Peyer's patch (tissue), 4 donors: ENCODE data around the gene DCAF16. TPM values are rescaled to one million over a fixed set of nuclear protein-coding genes. Genes with fewer than 3 reads are reported as not detected.

Source experiments
- DNase-seq, 3 donors: peaks; one replicate each; pipeline ENCODE4 v3.0.0-alpha.2; 2017 to 2019
- H3K27ac ChIP-seq, 4 donors: fragments of 200-600 bp; sonication (generic); one replicate each; pipeline ENCODE4 v1.5.1; 2016 to 2019
- H3K27me3 ChIP-seq, 2 donors: fragments of 200-600 bp; sonication (generic); one replicate each; pipeline ENCODE4 v1.5.1; 2019
- H3K36me3 ChIP-seq, 3 donors: fragments of 200-600 bp; sonication (generic); one replicate each; pipeline ENCODE4 v1.5.1; 2016 to 2019
- H3K4me1 ChIP-seq, 4 donors: fragments of 200-600 bp; sonication (generic); one replicate each; pipeline ENCODE4 v1.5.1; 2016 to 2019
- H3K4me3 ChIP-seq, 4 donors: fragments of 200-600 bp; sonication (generic); 1 replicate in 3 of 4; 2 replicates in 1 of 4; pipeline ENCODE4 v1.5.1; 2016 to 2019; ENCODE audit warnings: mild to moderate bottlenecking in 1 of 4
- H3K9me3 ChIP-seq, 4 donors: fragments of 200-600 bp; sonication (generic); one replicate each; pipeline ENCODE4 v1.5.1; 2016 to 2019; ENCODE audit warnings: mild to moderate bottlenecking in 1 of 4
- POLR2A ChIP-seq, 2 donors: fragments of 450-650 bp; IDR thresholded peaks; one replicate each; pipeline ENCODE4 v1.5.1; 2017; ENCODE audit warnings: antibody characterized with exemption in 2 of 2, mild to moderate bottlenecking in 2 of 2, moderate library complexity in 2 of 2
- total RNA-seq, 4 donors: library from RNA; depleted of rRNA; stranded (reverse); fragments of >200 nt; gene quantifications; one replicate each; pipeline ENCODE4 v1.1.0, GENCODE V29; 2016
- TF ChIP-seq, protein P1 (sequence below), 6 experiments: fragments of 450-650 bp in 4 of 6; fragments of 200-600 bp in 2 of 6; sonication (generic) in 1 of 6; IDR thresholded peaks; one replicate each; pipeline ENCODE4 v1.5.1; 2017 to 2019; ENCODE audit warnings: antibody characterized with exemption in 6 of 6, mild to moderate bottlenecking in 3 of 6, moderate library complexity in 1 of 6

The DCAF16 gene
- total RNA-seq, 4 donors from 2014 or later: 15.1 to 21.7 (median 20.9) TPM

DNA sequence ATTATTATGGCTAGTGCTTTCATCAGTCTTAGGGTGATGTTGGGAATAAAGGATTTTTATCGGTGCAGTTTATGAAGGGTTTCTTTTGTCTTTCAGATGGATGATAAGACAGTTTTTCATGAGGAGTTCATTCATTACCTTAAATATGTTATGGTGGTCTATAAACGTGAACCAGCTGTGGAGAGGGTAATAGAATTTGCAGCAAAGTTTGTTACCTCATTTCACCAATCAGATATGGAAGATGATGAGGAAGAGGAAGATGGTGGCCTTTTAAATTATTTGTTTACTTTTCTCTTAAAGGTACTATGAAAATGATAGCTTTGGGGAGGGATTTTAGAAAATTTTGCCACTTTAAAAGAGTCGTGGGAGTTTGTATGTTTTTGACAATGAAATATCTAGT, 1.6 kb upstream of the DCAF16 start:
- no peaks in the 10 kb centered on the region for H3K36me3 ChIP-seq
- TF ChIP-seq, protein P1, sequence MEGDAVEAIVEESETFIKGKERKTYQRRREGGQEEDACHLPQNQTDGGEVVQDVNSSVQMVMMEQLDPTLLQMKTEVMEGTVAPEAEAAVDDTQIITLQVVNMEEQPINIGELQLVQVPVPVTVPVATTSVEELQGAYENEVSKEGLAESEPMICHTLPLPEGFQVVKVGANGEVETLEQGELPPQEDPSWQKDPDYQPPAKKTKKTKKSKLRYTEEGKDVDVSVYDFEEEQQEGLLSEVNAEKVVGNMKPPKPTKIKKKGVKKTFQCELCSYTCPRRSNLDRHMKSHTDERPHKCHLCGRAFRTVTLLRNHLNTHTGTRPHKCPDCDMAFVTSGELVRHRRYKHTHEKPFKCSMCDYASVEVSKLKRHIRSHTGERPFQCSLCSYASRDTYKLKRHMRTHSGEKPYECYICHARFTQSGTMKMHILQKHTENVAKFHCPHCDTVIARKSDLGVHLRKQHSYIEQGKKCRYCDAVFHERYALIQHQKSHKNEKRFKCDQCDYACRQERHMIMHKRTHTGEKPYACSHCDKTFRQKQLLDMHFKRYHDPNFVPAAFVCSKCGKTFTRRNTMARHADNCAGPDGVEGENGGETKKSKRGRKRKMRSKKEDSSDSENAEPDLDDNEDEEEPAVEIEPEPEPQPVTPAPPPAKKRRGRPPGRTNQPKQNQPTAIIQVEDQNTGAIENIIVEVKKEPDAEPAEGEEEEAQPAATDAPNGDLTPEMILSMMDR (IDR thresholded peaks at IDR 0.05): no peak
- TF ChIP-seq POLR2A (IDR thresholded peaks at IDR 0.05): no peak
- H3K27me3 ChIP-seq: no peaks in the 10 kb centered on the region
- no peaks in the 10 kb centered on the region for H3K9me3 ChIP-seq
- peaks cover 0 to 32% (median 13%) of the 10 kb centered on the region in 4 donors for H3K4me1 ChIP-seq
- H3K27ac ChIP-seq: no peak overlapping the region
- no peak for DNase-seq
- H3K4me3 ChIP-seq: peak overlapping the region in 1 of 4 donors; percentile 83

DNA sequence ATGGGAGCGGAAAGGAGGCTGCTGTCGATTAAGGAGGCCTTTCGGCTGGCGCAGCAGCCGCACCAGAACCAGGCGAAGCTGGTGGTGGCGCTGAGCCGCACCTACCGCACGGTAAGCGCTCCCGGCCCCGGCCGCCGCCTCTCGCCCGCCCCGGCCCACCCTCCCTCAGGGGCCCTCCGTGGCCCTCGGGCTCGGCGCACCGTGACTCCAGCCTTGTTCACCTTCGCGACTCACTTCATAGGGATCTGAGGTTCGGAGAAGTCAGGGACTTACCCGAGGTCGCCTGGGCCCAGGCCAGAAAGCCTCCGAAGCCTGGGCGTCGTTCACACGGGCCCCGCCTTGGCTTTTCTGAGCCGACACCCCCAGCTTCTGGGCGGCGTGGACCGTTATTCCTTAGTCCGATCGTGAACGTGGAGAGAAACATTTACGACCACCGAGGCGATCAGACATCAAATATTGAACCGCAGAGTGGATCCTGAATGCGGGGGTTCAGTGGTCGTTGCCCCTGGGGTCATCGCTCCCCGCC, 584 bp upstream of the DCAF16 start:
- no peaks in the 10 kb centered on the region for H3K27me3 ChIP-seq
- H3K4me1 ChIP-seq: peaks cover 0 to 41% (median 15%) of the 10 kb centered on the region in 4 donors
- peak overlapping the region in 3 of 4 donors; percentile 55 to 96 (median 88) for H3K27ac ChIP-seq
- H3K36me3 ChIP-seq: no peaks in the 10 kb centered on the region
- DNase-seq: peak in 1 of 3 donors; percentile 52
- peak overlapping the region; percentile 67 to 85 (median 79) for H3K4me3 ChIP-seq
- TF ChIP-seq POLR2A (IDR thresholded peaks at IDR 0.05): no peak
- TF ChIP-seq, protein P1 (IDR thresholded peaks at IDR 0.05): no peak
- H3K9me3 ChIP-seq: no peaks in the 10 kb centered on the region

DNA sequence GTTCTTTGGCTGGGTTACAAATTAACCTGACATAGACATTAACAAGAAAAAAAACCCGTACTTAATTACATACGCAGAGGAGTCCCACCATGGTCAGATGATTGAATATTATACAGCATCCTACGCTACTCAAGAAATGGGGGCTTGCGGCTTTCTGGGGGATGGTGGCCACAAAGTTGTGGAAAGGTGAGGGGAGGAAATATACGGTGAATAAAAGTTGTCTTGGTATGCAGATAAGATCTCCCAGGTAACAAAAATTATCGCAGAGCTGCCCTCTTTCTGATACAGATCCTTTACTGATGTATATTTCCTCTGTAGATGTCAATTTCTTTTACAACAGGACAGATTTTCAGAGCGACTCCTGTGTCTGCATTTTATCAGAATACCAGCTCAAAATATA, 890 bp downstream of the DCAF16 start:
- no peaks in the 10 kb centered on the region for H3K9me3 ChIP-seq
- H3K27me3 ChIP-seq: no peaks in the 10 kb centered on the region
- H3K4me3 ChIP-seq: peak overlapping the region; percentile 67 to 85 (median 79)
- no peak for DNase-seq
- H3K4me1 ChIP-seq: peaks cover 0 to 41% (median 15%) of the 10 kb centered on the region in 4 donors
- peaks cover 0 to 4% (median 0%) of the 10 kb centered on the region in 3 donors for H3K36me3 ChIP-seq
- TF ChIP-seq, protein P1 (IDR thresholded peaks at IDR 0.05): no peak
- TF ChIP-seq POLR2A (IDR thresholded peaks at IDR 0.05): no peak
- H3K27ac ChIP-seq: peak overlapping the region; percentile 88 to 98 (median 94)

DNA sequence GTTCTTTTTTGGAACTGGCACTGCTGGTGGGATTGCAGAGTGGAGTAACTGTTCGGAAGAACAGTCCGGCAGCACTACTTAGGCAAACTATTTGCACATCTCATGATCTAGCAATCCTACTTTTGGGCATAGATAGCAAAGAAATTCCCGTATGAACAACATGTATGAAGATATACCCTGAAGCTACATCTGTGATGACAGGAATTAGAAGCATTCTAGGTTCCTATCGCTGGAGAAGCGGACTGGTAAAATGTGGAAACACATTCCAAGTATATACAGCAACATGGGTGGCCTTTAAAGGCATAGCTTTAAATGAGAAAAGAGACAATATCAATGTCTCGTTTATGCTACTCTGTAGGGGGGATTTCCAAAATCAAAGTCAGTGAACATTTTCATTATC, 3.1 kb downstream of the DCAF16 start:
- H3K9me3 ChIP-seq: no peaks in the 10 kb centered on the region
- peaks cover 0 to 26% (median 0%) of the 10 kb centered on the region in 3 donors for H3K36me3 ChIP-seq
- peaks cover 0 to 41% (median 15%) of the 10 kb centered on the region in 4 donors for H3K4me1 ChIP-seq
- TF ChIP-seq POLR2A (IDR thresholded peaks at IDR 0.05): no peak
- TF ChIP-seq, protein P1 (IDR thresholded peaks at IDR 0.05): no peak
- no peak for DNase-seq
- peak overlapping the region in 2 of 4 donors; percentile 9 to 83 for H3K4me3 ChIP-seq
- no peak overlapping the region for H3K27ac ChIP-seq
- H3K27me3 ChIP-seq: no peaks in the 10 kb centered on the region

DNA sequence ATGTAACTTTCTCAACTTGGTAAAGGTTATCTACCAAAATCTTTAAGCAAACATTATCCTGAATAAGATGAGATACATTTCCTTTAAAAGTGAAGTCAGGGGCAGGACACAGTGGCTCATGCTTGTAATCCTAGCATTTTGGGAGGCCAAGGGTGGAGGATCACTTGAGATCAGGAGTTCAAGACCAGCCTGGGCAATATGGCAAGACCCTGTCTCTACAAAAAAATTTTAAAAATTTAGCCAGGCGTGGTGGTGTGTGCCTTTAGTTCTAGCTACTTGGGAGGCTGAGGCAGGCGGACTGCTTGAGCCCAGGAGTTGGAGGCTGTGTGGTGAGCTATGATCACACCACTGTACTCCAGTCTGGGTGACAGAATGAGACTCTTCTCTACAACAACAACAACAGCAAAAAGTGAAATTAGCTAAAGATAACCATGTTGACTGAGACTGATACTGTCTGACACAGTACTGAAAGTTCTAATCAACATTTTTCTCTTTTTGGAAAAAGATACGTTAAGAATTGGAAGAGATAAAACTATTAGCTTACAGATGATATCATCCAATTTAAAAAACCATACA, 4.9 kb downstream of the DCAF16 start:
- TF ChIP-seq, protein P1 (IDR thresholded peaks at IDR 0.05): no peak
- TF ChIP-seq POLR2A (IDR thresholded peaks at IDR 0.05): no peak

More for the DNA sequence above, 4.9 kb downstream of the DCAF16 start:
- Histone ChIP-seq H3K4me1 (peaks cover 0 to 35% (median 11%) of the 10 kb centered on the region in 4 donors), H3K27me3 (no peaks in the 10 kb centered on the region), H3K9me3 (no peaks in the 10 kb centered on the region), H3K4me3 (no peak overlapping the region), H3K36me3 (peaks cover 0 to 31% (median 0%) of the 10 kb centered on the region in 3 donors), H3K27ac (no peak overlapping the region)
- DNase-seq: no peak
